ENCODE measurements around the gene MAPT.

The MAPT gene

DNA sequence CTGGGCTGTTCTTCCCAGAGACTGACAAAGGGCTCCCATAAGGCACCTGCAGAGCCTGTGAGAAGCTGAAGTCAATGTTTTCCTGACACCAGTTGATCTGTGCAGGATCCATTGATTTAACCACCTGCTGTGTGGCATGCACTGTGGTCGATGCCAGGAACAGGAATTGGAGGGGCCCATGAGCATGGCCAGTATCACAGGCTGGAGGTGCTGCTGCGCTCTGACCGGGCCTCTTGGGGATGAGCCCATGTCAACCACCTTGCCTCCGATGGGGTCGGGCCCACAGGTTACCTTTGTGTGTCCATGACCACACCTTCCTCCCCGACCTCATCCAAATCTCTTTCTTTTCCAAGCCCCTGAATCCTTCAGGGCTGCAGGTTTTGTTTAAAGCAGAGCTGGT is 86.5 kb downstream of the MAPT start:
- H3K27ac ChIP-seq: no peak overlapping the region
- no peak for TF ChIP-seq ZFX (IDR thresholded peaks at IDR 0.05)
- TF ChIP-seq, protein P1, sequence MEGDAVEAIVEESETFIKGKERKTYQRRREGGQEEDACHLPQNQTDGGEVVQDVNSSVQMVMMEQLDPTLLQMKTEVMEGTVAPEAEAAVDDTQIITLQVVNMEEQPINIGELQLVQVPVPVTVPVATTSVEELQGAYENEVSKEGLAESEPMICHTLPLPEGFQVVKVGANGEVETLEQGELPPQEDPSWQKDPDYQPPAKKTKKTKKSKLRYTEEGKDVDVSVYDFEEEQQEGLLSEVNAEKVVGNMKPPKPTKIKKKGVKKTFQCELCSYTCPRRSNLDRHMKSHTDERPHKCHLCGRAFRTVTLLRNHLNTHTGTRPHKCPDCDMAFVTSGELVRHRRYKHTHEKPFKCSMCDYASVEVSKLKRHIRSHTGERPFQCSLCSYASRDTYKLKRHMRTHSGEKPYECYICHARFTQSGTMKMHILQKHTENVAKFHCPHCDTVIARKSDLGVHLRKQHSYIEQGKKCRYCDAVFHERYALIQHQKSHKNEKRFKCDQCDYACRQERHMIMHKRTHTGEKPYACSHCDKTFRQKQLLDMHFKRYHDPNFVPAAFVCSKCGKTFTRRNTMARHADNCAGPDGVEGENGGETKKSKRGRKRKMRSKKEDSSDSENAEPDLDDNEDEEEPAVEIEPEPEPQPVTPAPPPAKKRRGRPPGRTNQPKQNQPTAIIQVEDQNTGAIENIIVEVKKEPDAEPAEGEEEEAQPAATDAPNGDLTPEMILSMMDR (conservative IDR thresholded peaks at IDR 0.05): no peak

DNA sequence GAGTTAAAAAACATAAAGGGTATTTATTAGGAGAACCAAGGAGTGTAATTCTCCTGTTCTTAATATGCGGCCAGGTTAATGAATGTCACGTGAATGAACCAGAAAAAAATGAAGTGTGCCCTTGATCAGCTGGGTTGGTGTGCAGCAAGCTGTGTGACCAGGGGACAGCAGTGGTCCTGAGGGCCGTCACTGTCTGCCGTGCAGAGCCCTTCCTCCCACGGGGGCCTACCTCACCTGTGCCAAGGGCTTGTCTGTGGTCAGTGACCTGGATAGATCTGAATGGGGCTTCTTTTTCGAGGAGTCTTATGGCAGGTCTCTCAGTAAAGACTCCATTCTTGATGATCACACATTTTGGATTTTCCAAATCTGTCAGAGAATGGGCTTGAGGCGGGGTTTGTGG is 87.0 kb downstream of the MAPT start:
- no peak overlapping the region for H3K27ac ChIP-seq
- no peak for TF ChIP-seq ZFX (IDR thresholded peaks at IDR 0.05)
- TF ChIP-seq, protein P1 (conservative IDR thresholded peaks at IDR 0.05): no peak

DNA sequence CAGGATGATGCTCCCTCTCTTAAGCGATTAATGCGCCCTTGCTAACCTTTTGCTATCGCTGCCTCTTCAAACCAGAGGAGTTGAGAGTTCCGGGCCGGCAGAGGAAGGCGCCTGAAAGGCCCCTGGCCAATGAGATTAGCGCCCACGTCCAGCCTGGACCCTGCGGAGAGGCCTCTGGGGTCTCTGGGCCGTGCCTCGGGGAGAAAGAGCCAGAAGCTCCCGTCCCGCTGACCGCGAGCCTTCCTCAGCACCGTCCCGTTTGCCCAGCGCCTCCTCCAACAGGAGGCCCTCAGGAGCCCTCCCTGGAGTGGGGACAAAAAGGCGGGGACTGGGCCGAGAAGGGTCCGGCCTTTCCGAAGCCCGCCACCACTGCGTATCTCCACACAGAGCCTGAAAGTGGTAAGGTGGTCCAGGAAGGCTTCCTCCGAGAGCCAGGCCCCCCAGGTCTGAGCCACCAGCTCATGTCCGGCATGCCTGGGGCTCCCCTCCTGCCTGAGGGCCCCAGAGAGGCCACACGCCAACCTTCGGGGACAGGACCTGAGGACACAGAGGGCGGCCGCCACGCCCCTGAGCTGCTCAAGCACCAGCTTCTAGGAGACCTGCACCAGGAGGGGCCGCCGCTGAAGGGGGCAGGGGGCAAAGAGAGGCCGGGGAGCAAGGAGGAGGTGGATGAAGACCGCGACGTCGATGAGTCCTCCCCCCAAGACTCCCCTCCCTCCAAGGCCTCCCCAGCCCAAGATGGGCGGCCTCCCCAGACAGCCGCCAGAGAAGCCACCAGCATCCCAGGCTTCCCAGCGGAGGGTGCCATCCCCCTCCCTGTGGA is 88.6 kb downstream of the MAPT start:
- no peak overlapping the region for H3K27ac ChIP-seq
- no peak for TF ChIP-seq ZFX (IDR thresholded peaks at IDR 0.05)
- TF ChIP-seq, protein P1 (conservative IDR thresholded peaks at IDR 0.05): no peak

DNA sequence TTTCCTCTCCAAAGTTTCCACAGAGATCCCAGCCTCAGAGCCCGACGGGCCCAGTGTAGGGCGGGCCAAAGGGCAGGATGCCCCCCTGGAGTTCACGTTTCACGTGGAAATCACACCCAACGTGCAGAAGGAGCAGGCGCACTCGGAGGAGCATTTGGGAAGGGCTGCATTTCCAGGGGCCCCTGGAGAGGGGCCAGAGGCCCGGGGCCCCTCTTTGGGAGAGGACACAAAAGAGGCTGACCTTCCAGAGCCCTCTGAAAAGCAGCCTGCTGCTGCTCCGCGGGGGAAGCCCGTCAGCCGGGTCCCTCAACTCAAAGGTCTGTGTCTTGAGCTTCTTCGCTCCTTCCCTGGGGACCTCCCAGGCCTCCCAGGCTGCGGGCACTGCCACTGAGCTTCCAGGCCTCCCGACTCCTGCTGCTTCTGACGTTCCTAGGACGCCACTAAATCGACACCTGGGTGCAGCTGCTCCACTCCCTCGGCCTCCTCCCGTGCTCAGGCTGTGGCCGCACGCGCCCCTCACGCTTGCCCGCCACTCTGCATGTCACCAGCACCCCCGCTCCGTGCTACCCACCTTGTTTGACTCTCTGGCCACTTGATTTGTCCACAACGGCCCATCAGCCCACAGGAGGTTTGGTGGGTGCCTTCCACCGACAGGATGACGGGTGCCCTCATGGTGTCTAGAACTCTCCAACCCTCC is 89.4 kb downstream of the MAPT start:
- TF ChIP-seq ZFX (IDR thresholded peaks at IDR 0.05): no peak
- TF ChIP-seq, protein P1 (conservative IDR thresholded peaks at IDR 0.05): no peak
- no peak overlapping the region for H3K27ac ChIP-seq

DNA sequence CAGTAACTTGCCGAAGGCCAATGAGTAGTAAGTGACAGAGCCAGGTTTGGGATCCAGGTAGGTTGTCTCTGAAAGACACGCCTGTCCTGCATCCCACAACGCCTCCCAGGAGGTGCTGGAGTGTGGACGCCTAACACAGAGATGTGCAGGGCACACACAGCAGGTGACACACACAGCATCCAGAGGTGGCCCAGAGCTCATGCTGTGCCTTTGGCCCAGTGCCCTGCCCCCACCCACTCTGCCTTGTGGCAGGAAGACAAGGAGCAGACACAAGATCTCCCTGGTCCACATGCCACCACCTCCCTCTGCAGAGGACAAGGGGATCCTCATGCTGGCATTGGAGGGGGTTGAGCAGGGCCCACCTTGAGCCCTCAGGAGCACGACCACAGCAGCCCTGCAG is 90.0 kb downstream of the MAPT start:
- H3K27ac ChIP-seq: no peak overlapping the region
- TF ChIP-seq, protein P1 (conservative IDR thresholded peaks at IDR 0.05): no peak
- TF ChIP-seq ZFX (IDR thresholded peaks at IDR 0.05): no peak

DNA sequence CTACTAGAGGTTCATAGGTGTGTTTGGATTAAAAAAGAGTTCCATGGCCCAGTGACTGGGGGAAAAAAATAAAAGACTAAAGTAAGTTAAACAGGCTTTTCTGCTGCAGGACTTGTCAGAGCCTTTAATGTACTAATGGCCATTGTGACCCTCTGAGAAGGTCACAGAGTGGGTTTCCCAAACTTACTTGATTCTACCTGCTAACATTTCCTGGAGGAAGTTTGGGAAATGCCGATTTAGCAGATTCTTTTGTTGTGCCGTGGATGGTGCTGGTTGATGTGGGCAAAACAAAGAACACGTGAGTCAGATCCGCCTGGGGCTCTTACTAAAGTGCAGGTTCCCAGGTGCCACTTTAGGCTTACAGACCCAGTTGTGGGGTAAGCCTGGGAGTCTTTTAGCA is 91.1 kb downstream of the MAPT start:
- H3K27ac ChIP-seq: no peak overlapping the region
- TF ChIP-seq, protein P1 (conservative IDR thresholded peaks at IDR 0.05): no peak
- no peak for TF ChIP-seq ZFX (IDR thresholded peaks at IDR 0.05)

DNA sequence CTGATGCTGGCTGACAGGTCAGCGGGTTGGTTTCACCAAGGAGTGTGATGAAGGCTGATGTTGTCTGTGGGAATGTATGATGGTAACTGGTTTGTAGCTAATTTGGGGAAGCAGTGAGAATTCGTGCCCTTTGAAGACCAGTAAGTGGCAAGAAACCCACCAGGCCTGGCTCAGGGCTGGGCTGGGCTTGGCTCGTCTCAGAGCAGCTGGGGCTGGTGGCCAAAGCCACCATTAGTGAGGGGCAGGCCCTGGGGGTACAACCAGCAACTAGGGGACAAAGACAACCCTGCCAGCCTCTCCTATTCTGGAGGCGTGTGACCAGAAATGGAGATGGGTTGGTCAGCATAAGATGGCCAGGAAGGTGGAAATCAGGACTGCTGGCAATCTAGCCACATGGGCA is 91.7 kb downstream of the MAPT start:
- TF ChIP-seq, protein P1 (conservative IDR thresholded peaks at IDR 0.05): no peak
- no peak for TF ChIP-seq ZFX (IDR thresholded peaks at IDR 0.05)
- no peak overlapping the region for H3K27ac ChIP-seq
